Tibial nerve (tissue), 4 donors: Measurements from ENCODE around the gene NFIB. TPM values are rescaled to one million over a fixed set of nuclear protein-coding genes. Genes with fewer than 3 reads are reported as not detected.

Experiments used
- DNase-seq, 2 donors: peaks; one replicate each; pipeline ENCODE4 v3.0.0-alpha.2; 2019; ENCODE audit warnings: low spot score in 2 of 2
- H3K27ac ChIP-seq, 4 donors: fragments of 200-600 bp; sonication (generic) in 3 of 4; one replicate each; pipeline ENCODE4 v1.5.1; 2017 to 2019; ENCODE audit warnings: mild to moderate bottlenecking in 1 of 4
- H3K27me3 ChIP-seq, 2 donors: fragments of 200-600 bp; sonication (generic) in 1 of 2; one replicate each; pipeline versions ENCODE4 v1.5.1 to v1.6.0; 2017 to 2019
- H3K36me3 ChIP-seq, 3 donors: fragments of 200-600 bp; sonication (generic); one replicate each; pipeline ENCODE4 v1.5.1; 2018 to 2019
- H3K4me1 ChIP-seq, 4 donors: fragments of 200-600 bp; sonication (generic) in 3 of 4; one replicate each; pipeline ENCODE4 v1.5.1; 2017 to 2019
- H3K4me3 ChIP-seq, 4 donors: fragments of 200-600 bp; sonication (generic) in 3 of 4; one replicate each; pipeline ENCODE4 v1.5.1; 2017 to 2019; ENCODE audit warnings: mild to moderate bottlenecking in 1 of 4, moderate library complexity in 1 of 4
- H3K9me3 ChIP-seq, 4 donors: fragments of 200-600 bp; sonication (generic) in 3 of 4; one replicate each; pipeline ENCODE4 v1.5.1; 2017 to 2019
- EP300 ChIP-seq, 2 donors: sonication (generic); formaldehyde crosslinking; IDR thresholded peaks; one replicate each; pipeline ENCODE4 v1.6.1; 2017; ENCODE audit warnings: antibody characterized with exemption in 2 of 2, mild to moderate bottlenecking in 1 of 2
- POLR2A ChIP-seq, 2 donors: fragments of 450-650 bp; IDR thresholded peaks; one replicate each; pipeline ENCODE4 v1.6.1; 2017; ENCODE audit warnings: antibody characterized with exemption in 2 of 2, mild to moderate bottlenecking in 2 of 2, moderate library complexity in 2 of 2
- WGBS, 2 donors: methylation state at CpG; one replicate each; pipeline ENCODE4 v1.1.5; 2018; 5-methylcytosine and 5-hydroxymethylcytosine counted together
- total RNA-seq, 4 donors: library from RNA; depleted of rRNA; stranded (reverse); fragments of >200 nt; gene quantifications; one replicate each; pipeline ENCODE4 v1.1.0, GENCODE V29; 2016
- TF ChIP-seq, protein P1 (sequence below), 5 experiments: fragments of 200-600 bp in 3 of 5; fragments of 450-650 bp in 2 of 5; sonication (generic) in 3 of 5; IDR thresholded peaks; one replicate each; pipeline ENCODE4 v1.5.1; 2016 to 2019; ENCODE audit warnings: antibody characterized with exemption in 5 of 5, mild to moderate bottlenecking in 3 of 5, moderate library complexity in 2 of 5

NFIB gene
- total RNA-seq, 4 donors from 2014 or later, result 52.1 to 125 (median 78.1) TPM

DNA sequence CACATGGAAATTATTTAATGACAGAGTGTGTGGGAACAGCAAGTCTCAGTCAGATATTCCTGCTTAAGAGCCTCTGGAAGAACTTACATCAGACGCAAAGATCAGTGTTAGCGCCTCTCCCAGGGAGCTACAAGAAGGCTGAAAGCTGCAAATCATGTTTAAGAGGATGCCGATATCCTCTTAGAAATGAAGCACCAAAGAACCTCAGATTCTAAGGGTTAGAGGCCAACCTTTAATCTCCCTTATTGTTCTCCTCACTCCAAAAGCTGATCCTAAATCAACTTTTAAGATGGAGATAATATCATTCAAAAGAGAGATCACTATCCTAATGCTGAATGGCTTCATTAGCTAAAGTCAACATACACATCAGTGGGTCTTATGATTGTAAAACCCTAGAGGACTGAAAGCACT lies 160.6 kb downstream of the NFIB start:
- Histone ChIP-seq H3K9me3 (no peaks in the 10 kb centered on the region), H3K36me3 (no peaks in the 10 kb centered on the region), H3K27me3 (no peaks in the 10 kb centered on the region), H3K4me1 (peaks cover 0 to 32% (median 0%) of the 10 kb centered on the region in 4 donors), H3K4me3 (no peak overlapping the region), H3K27ac (peak overlapping the region in 1 of 4 donors; percentile 35)
- DNase-seq, result no peak
- TF ChIP-seq EP300 (IDR thresholded peaks at IDR 0.05), result no peak
- TF ChIP-seq POLR2A (IDR thresholded peaks at IDR 0.05), result no peak
- TF ChIP-seq, protein P1, sequence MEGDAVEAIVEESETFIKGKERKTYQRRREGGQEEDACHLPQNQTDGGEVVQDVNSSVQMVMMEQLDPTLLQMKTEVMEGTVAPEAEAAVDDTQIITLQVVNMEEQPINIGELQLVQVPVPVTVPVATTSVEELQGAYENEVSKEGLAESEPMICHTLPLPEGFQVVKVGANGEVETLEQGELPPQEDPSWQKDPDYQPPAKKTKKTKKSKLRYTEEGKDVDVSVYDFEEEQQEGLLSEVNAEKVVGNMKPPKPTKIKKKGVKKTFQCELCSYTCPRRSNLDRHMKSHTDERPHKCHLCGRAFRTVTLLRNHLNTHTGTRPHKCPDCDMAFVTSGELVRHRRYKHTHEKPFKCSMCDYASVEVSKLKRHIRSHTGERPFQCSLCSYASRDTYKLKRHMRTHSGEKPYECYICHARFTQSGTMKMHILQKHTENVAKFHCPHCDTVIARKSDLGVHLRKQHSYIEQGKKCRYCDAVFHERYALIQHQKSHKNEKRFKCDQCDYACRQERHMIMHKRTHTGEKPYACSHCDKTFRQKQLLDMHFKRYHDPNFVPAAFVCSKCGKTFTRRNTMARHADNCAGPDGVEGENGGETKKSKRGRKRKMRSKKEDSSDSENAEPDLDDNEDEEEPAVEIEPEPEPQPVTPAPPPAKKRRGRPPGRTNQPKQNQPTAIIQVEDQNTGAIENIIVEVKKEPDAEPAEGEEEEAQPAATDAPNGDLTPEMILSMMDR (IDR thresholded peaks at IDR 0.05), result no peak
- WGBS, 2 donors, result 42 to 55% methylated on average over 3 of the region's 3 CpGs

DNA sequence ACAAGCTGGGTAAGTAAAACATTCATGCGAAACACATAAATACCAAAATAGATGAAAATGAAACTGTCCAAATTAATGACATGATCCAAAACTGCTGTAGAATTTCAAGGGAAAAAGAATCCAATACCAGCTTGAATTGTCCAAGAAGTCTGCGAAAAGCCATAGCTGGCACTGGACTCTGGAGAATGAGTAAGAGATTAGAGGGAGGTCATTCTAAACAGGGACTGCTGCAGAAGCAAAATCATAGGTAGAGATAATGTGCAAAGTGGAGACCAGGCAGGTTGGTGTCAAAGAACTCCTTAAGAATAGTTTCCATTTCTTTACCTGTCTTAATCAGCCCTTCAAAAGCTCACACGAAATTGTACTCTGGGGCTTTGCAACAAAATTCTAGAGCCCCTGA lies 162.5 kb downstream of the NFIB start:
- Histone ChIP-seq H3K9me3 (no peaks in the 10 kb centered on the region), H3K4me1 (peaks cover 0 to 32% (median 0%) of the 10 kb centered on the region in 4 donors), H3K27me3 (no peaks in the 10 kb centered on the region), H3K4me3 (no peak overlapping the region), H3K27ac (no peak overlapping the region), H3K36me3 (no peaks in the 10 kb centered on the region)
- WGBS, 2 donors, result 80 to 84% methylated on average over 3 of the region's 3 CpGs
- DNase-seq, result no peak
- TF ChIP-seq EP300 (IDR thresholded peaks at IDR 0.05), result no peak
- TF ChIP-seq POLR2A (IDR thresholded peaks at IDR 0.05), result no peak
- TF ChIP-seq, protein P1 (IDR thresholded peaks at IDR 0.05), result no peak

DNA sequence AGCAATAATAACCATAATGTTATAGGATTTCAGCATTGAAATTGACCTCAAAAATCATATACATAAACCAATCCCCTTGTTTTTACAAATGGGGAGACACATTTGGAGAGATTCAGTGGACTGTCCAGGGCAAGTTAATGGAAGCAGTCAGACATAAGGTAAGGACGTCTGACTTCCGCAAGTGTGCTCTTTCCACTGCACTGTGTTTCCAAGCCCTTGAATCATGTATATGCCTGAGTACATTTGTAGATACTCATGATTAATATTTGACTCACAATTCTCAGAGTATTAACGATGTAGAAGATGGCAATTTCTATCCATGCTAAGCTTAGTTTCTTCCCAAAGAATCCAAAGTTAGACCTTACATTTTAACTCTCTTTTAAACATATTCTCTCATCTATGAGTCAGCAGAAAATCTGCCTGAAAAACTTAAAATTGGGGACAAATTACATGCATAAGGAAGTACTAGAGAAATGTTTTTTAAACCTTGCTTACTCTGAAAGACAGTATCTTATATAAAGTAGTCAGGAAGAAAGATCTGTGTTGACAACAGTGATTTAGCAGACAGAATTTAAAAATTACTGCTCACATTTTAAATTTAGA lies 165.3 kb downstream of the NFIB start:
- no peaks in the 10 kb centered on the region for H3K27me3 ChIP-seq

DNA sequence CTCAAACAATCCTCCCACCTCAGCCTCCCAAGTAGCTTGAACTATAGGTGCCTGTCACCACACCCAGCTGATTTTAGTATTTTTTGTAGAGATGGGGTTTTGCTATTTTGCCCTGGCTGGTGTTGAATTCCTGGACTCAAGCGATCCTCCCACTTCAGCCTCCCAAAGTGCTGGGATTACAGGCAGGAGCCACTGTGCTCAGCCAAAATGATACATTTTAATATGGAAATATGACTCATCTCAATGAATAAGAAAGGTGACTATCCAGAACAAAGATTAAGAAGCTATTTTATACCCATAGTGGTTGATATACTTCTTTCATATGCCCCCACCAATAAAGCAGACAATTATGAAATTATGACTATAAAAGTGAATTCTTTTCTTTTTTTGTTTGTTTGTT lies 166.2 kb downstream of the NFIB start:
- Histone ChIP-seq H3K27ac (no peak overlapping the region), H3K36me3 (peaks cover 0 to 5% (median 0%) of the 10 kb centered on the region in 3 donors), H3K27me3 (no peaks in the 10 kb centered on the region), H3K4me3 (no peak overlapping the region), H3K9me3 (no peaks in the 10 kb centered on the region), H3K4me1 (peaks cover 0 to 10% (median 0%) of the 10 kb centered on the region in 4 donors)
- TF ChIP-seq POLR2A (IDR thresholded peaks at IDR 0.05), result no peak
- TF ChIP-seq EP300 (IDR thresholded peaks at IDR 0.05), result no peak
- TF ChIP-seq, protein P1 (IDR thresholded peaks at IDR 0.05), result no peak
- WGBS, 2 donors, result 95 to 100% methylated on average over 1 of the region's 1 CpG
- DNase-seq, result no peak

More for the DNA sequence above, 165.3 kb downstream of the NFIB start:
- no peak for DNase-seq
- Histone ChIP-seq H3K4me3 (no peak overlapping the region), H3K27ac (no peak overlapping the region), H3K4me1 (peaks cover 0 to 18% (median 0%) of the 10 kb centered on the region in 4 donors), H3K36me3 (peaks cover 0 to 5% (median 0%) of the 10 kb centered on the region in 3 donors), H3K9me3 (no peaks in the 10 kb centered on the region)
- TF ChIP-seq POLR2A (IDR thresholded peaks at IDR 0.05) (no peak), EP300 (IDR thresholded peaks at IDR 0.05) (no peak)
- TF ChIP-seq, protein P1 (IDR thresholded peaks at IDR 0.05), result no peak
- 88 to 91% methylated on average over 3 of the region's 3 CpGs for WGBS, 2 donors

DNA sequence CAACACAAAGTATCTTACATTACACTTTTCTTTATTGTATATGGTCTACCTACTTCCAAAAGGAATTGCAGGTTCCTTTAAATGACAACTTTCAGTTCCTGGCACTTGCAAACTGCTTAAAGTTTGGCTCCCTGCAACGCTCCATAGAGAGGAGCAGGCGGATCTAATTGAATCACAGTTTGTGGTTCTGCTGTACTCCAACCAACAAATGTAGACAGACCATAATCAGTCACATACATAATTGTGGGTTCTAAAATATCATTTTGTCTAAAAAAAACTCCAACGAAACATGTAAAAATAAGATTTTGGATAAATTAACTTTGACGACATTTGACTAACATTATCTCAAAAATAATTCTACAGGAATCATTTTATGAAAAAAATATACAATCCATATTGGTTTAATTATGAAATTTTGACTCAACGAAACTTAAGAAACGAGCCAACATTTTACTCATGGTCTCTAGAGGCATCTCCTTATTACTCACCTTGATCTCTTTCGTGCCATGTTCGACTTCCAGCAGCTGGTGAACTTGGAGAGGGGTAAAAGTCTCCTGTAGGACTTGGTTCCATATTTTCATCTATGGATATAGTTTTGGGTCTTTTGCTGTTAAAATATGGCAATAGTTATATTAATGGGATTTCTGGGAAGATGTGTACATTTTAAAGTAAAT lies 167.6 kb downstream of the NFIB start:
- DNase-seq, result no peak
- Histone ChIP-seq H3K9me3 (no peaks in the 10 kb centered on the region), H3K36me3 (peaks cover 0 to 5% (median 0%) of the 10 kb centered on the region in 3 donors), H3K4me1 (peaks cover 0 to 5% (median 0%) of the 10 kb centered on the region in 4 donors), H3K4me3 (no peak overlapping the region), H3K27ac (no peak overlapping the region), H3K27me3 (no peaks in the 10 kb centered on the region)
- TF ChIP-seq POLR2A (IDR thresholded peaks at IDR 0.05) (no peak), EP300 (IDR thresholded peaks at IDR 0.05) (no peak)
- TF ChIP-seq, protein P1 (IDR thresholded peaks at IDR 0.05), result no peak
- 95 to 96% methylated on average over 8 of the region's 8 CpGs for WGBS, 2 donors
